GM23338 (cell line): ENCODE measurements around the gene STT3B. TPM values are rescaled to one million over a fixed set of nuclear protein-coding genes. Genes with fewer than 3 reads are reported as not detected.

Experiments used
- ATAC-seq: fragments of 200-7000 bp; cut with Tn5 transposase; 3 replicates; pipeline ENCODE4 v1.9.1; 2020
- DNase-seq: peaks from one replicate; pipeline ENCODE4 v3.0.0-alpha.2; 2015; ENCODE audit warnings: low spot score
- H2AFZ ChIP-seq: fragments of 200-600 bp; sonication (generic); 2 replicates; pipeline ENCODE4 v1.8.0; 2016; ENCODE audit warnings: antibody characterized with exemption, mild to moderate bottlenecking, moderate library complexity
- H3F3A ChIP-seq: fragments of 200-600 bp; sonication (generic); replicated peaks from 2 replicates; pipeline ENCODE4 v1.8.0; 2017; ENCODE audit warnings: antibody characterized with exemption, mixed run types, low read depth
- H3K27ac ChIP-seq: fragments of 200-600 bp; sonication (generic); 2 replicates; pipeline ENCODE4 v1.6.1; 2016; ENCODE audit warnings: low read depth
- H3K27me3 ChIP-seq: fragments of 200-600 bp; sonication (generic); 2 replicates; pipeline ENCODE4 v1.8.0; 2016; ENCODE audit warnings: mild to moderate bottlenecking, mixed run types, moderate library complexity; ENCODE audit not compliant: insufficient read depth
- H3K36me3 ChIP-seq: fragments of 200-600 bp; sonication (generic); 2 replicates; pipeline ENCODE4 v1.8.0; 2016; ENCODE audit warnings: mild to moderate bottlenecking; ENCODE audit not compliant: insufficient read depth
- H3K4me1 ChIP-seq: fragments of 200-600 bp; sonication (generic); 2 replicates; pipeline ENCODE4 v1.8.0; 2016; ENCODE audit warnings: mild to moderate bottlenecking, moderate library complexity; ENCODE audit not compliant: insufficient read depth
- H3K4me2 ChIP-seq: fragments of 200-600 bp; sonication (generic); 2 replicates; pipeline ENCODE4 v1.7.1; 2017; ENCODE audit warnings: mixed run types
- H3K4me3 ChIP-seq: fragments of 200-600 bp; sonication (generic); 2 replicates; pipeline ENCODE4 v1.6.1; 2016; ENCODE audit warnings: mixed run types
- H3K79me2 ChIP-seq: fragments of 200-600 bp; sonication (generic); replicated peaks from 2 replicates; pipeline ENCODE4 v1.8.0; 2017; ENCODE audit warnings: mild to moderate bottlenecking; ENCODE audit not compliant: insufficient read depth
- H3K9me2 ChIP-seq: fragments of 200-600 bp; sonication (generic); 2 replicates; pipeline ENCODE4 v1.8.0; 2017; ENCODE audit not compliant: insufficient read depth
- H4K20me1 ChIP-seq: fragments of 200-600 bp; sonication (generic); replicated peaks from 2 replicates; pipeline ENCODE4 v1.8.0; 2017; ENCODE audit warnings: mild to moderate bottlenecking; ENCODE audit not compliant: insufficient read depth
- H3K27ac Mint-ChIP-seq: 2 replicates; pipeline ENCODE4 v1.8.0; 2020; ENCODE audit warnings: inconsistent platforms, mild to moderate bottlenecking, moderate library complexity, mixed read lengths
- H3K27me3 Mint-ChIP-seq: 3 replicates; pipeline ENCODE4 v1.8.0; 2022; ENCODE audit warnings: low read depth, mild to moderate bottlenecking, moderate library complexity, mixed read lengths, inconsistent platforms; ENCODE audit not compliant: insufficient read depth, poor library complexity
- H3K36me3 Mint-ChIP-seq: 3 replicates; pipeline ENCODE4 v1.8.0; 2021; ENCODE audit warnings: low read depth, mild to moderate bottlenecking, inconsistent platforms, moderate library complexity, mixed read lengths
- H3K4me1 Mint-ChIP-seq: 3 replicates; pipeline ENCODE4 v1.8.0; 2020; ENCODE audit warnings: mild to moderate bottlenecking, inconsistent platforms, mixed read lengths
- H3K4me3 Mint-ChIP-seq: 3 replicates; pipeline ENCODE4 v1.8.0; 2021; ENCODE audit warnings: moderate library complexity, mild to moderate bottlenecking, inconsistent platforms, mixed read lengths
- H3K9me3 Mint-ChIP-seq: 3 replicates; pipeline ENCODE4 v1.8.0; 2020; ENCODE audit warnings: moderate library complexity, mild to moderate bottlenecking, inconsistent platforms, mixed read lengths
- CREB1 ChIP-seq: fragments of 250-450 bp; sonication (Bioruptor Pico); IDR thresholded peaks from 2 replicates; pipeline ENCODE4 v1.5.0; 2020; ENCODE audit warnings: low read depth, mild to moderate bottlenecking, moderate library complexity
- CTCF ChIP-seq, 2 experiments: fragments of 200-600 bp in 1 of 2; sonication (generic) in 1 of 2; conservative IDR thresholded peaks; 2 replicates each; pipeline versions ENCODE4 v1.5.1 to v1.6.1; 2016 to 2017; ENCODE audit warnings: antibody characterized with exemption in 2 of 2, low read depth in 2 of 2, mild to moderate bottlenecking in 2 of 2, moderate library complexity in 1 of 2
- EZH2phosphoT487 ChIP-seq: fragments of 200-600 bp; sonication (generic); IDR thresholded peaks from one replicate; pipeline ENCODE4 v1.8.1; 2018; ENCODE audit warnings: antibody characterized with exemption; ENCODE audit not compliant: unreplicated experiment
- NANOG ChIP-seq: IDR thresholded peaks from 2 replicates; pipeline ENCODE4 v1.6.1; 2016; ENCODE audit warnings: antibody characterized with exemption, borderline replicate concordance
- REST ChIP-seq: IDR thresholded peaks from one replicate; pipeline ENCODE4 v1.6.1; 2018; ENCODE audit warnings: antibody characterized with exemption; ENCODE audit not compliant: unreplicated experiment
- ZNF331 ChIP-seq: fragments of 250-450 bp; sonication (Bioruptor Pico); IDR thresholded peaks from 2 replicates; pipeline ENCODE4 v1.5.0; 2020; ENCODE audit warnings: low read depth, mild to moderate bottlenecking, moderate library complexity
- ZNF462 ChIP-seq: fragments of 250-450 bp; sonication (Bioruptor Pico); IDR thresholded peaks from 2 replicates; pipeline ENCODE4 v1.5.0; 2020; ENCODE audit warnings: mild to moderate bottlenecking, moderate library complexity
- polyA plus RNA-seq: library from polyadenylated mRNA; unstranded; fragments of >200 nt; fragmentation: Nextera tagmentation; extraction: Ambion mirVana; gene quantifications from 2 replicates; pipeline ENCODE4 v1.2.1, GENCODE V29; 2016
- total RNA-seq: library from RNA; depleted of rRNA; stranded (reverse); fragments of >200 nt; shearing (Covaris generic); gene quantifications from 2 replicates; pipeline ENCODE4 v1.2.3, GENCODE V29; 2014

Gene STT3B
- total and polyA plus RNA-seq, 2 experiments from 2014 or later, result 44.1 to 167 TPM

GRCh38 chr3:31629054-31629453 is 96.3 kb downstream of the STT3B start:
- Histone ChIP-seq H3K27ac (no peak overlapping the region), H2AFZ (no peak overlapping the region), H3K36me3 (peaks cover 7% of the 10 kb centered on the region; the same call in 1 of the 2 replicates), H3F3A (no peaks in the 10 kb centered on the region), H3K27me3 (no peaks in the 10 kb centered on the region), H3K79me2 (no peaks in the 10 kb centered on the region), H3K4me3 (no peak overlapping the region), H3K4me1 (peaks cover 24% of the 10 kb centered on the region), H3K4me2 (no peak overlapping the region), H4K20me1 (no peaks in the 10 kb centered on the region), H3K9me2 (no peaks in the 10 kb centered on the region)
- Mint-ChIP-seq H3K4me1 (peaks cover 28% of the 10 kb centered on the region), H3K4me3 (no peak overlapping the region), H3K27ac (no peak overlapping the region), H3K9me3 (no peaks in the 10 kb centered on the region), H3K36me3 (peaks cover 35% of the 10 kb centered on the region; the same call in 2 of the 3 replicates), H3K27me3 (no peaks in the 10 kb centered on the region)
- TF ChIP-seq EZH2phosphoT487 (no peak), ZNF462 (CRISPR knock-in tag) (no peak), CTCF (conservative IDR thresholded peaks at IDR 0.05; ENCODE audit: low read depth in 2 of 2) (no peak), NANOG (no peak)
- ATAC-seq, result no peak
- DNase-seq, result no peak

DNA sequence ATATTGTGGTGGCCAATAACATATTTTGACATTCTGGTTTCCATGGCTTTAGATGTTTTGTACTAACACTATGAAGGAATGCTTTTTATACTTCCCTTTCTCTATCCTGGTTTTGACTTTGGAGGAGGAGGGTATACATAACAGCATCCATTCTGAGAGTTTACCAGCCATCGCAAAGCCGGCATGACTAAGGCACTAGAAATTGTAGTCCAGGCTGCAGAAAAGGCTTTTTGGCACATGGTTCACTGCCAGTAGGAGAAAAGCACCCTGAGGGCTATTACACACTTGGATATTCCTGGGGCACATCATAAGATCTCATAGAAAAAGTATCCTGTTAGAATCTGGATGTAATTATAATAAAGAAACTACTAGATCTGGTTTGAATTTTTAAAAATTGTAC is 101.8 kb downstream of the STT3B start:
- Mint-ChIP-seq H3K4me3 (no peak overlapping the region), H3K27ac (0 out of 2 replicates have a peak overlapping the region, but pooled peaks have one; percentile 18), H3K9me3 (no peaks in the 10 kb centered on the region), H3K27me3 (no peaks in the 10 kb centered on the region), H3K4me1 (no peaks in the 10 kb centered on the region), H3K36me3 (peaks cover 29% of the 10 kb centered on the region; the same call in 2 of the 3 replicates)
- Histone ChIP-seq H2AFZ (no peak overlapping the region), H3K4me2 (no peak overlapping the region), H4K20me1 (no peaks in the 10 kb centered on the region), H3K9me2 (no peaks in the 10 kb centered on the region), H3K27ac (no peak overlapping the region), H3K27me3 (no peaks in the 10 kb centered on the region), H3K4me3 (no peak overlapping the region), H3F3A (no peaks in the 10 kb centered on the region), H3K36me3 (no peaks in the 10 kb centered on the region), H3K79me2 (no peaks in the 10 kb centered on the region), H3K4me1 (no peaks in the 10 kb centered on the region)
- ATAC-seq, result no peak
- no peak for TF ChIP-seq REST
- no peak for TF ChIP-seq EZH2phosphoT487
- no peak for TF ChIP-seq ZNF331
- TF ChIP-seq CREB1, result no peak
- no peak for TF ChIP-seq NANOG
- DNase-seq, result no peak
